ENCODE measurements around the gene TMEM184C.

DNA sequence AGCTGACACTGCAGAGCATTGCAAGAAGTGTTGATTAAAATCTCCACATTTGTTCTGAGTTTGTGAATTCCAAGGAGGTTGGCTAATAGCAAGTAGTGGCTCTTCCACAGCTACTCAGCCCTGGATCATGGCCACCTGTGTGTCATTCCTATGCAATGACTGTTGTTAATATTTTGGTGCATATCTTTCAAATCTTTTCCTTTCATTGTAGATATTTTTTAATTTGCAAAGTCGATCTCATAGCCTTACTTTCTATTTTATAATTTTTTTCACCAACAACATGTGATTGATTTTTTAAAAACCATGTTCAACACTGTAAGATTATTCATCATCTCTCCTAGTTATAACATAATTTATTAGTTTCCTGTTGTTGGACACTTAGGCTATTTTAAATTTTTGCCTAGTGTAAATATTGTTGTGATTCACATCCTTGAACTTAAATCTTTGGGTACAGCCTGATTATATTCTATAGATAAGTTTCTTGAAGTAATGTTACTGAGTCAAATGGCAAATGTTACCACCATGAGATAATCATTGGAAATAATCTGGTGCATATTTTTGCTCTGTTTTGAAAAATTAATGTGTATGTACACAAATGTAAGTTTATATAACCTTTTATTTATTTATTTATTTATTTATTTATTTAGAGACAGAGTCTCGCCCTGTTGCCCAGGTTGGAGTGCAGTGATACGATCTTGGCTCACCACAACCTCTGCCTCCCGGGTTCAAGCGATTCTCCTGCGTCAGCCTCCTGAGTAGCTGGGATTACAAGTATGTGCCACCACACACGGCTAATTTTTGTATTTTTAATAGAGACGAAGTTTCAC, 97.6 kb downstream of the TMEM184C start:
- no peak for TF ChIP-seq ZNF532 (CRISPR knock-in tag; IDR thresholded peaks at IDR 0.05; ENCODE audit: borderline replicate concordance)
- TF ChIP-seq NFYB (CRISPR knock-in tag; conservative IDR thresholded peaks at IDR 0.05; ENCODE audit: low read depth) = no peak
- TF ChIP-seq, protein P1, sequence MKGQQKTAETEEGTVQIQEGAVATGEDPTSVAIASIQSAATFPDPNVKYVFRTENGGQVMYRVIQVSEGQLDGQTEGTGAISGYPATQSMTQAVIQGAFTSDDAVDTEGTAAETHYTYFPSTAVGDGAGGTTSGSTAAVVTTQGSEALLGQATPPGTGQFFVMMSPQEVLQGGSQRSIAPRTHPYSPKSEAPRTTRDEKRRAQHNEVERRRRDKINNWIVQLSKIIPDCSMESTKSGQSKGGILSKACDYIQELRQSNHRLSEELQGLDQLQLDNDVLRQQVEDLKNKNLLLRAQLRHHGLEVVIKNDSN (CRISPR knock-in tag; IDR thresholded peaks at IDR 0.05) = no peak
- TF ChIP-seq, protein P2, sequence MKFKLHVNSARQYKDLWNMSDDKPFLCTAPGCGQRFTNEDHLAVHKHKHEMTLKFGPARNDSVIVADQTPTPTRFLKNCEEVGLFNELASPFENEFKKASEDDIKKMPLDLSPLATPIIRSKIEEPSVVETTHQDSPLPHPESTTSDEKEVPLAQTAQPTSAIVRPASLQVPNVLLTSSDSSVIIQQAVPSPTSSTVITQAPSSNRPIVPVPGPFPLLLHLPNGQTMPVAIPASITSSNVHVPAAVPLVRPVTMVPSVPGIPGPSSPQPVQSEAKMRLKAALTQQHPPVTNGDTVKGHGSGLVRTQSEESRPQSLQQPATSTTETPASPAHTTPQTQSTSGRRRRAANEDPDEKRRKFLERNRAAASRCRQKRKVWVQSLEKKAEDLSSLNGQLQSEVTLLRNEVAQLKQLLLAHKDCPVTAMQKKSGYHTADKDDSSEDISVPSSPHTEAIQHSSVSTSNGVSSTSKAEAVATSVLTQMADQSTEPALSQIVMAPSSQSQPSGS (CRISPR knock-in tag; IDR thresholded peaks at IDR 0.05; ENCODE audit: borderline replicate concordance, low read depth) = no peak
- no peak for TF ChIP-seq JAZF1 (CRISPR knock-in tag; IDR thresholded peaks at IDR 0.05)

All from WTC11 (cell line).